Measurements from ENCODE around the gene NTM.

Gene NTM

DNA sequence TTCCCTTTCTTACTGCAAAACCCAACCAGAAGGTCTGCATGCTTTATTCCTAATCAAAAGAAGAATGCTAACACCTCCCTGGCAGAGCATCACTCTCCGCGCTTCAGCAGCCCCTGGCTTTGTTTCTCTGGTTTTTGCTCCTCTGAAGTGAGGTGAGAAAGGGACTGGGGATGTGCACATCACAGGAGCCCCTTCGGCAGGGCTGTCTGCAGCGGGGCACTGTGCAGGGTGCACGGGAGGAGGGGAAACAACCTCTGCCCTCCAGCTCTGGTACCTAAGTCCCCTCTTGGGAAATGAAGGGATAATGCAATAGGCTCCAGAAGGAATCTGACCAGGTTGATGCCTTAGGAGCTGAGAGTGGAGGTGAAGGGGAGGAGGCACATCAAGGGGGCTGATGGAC is 312.7 kb downstream of the NTM start:
- TF ChIP-seq, protein P1, sequence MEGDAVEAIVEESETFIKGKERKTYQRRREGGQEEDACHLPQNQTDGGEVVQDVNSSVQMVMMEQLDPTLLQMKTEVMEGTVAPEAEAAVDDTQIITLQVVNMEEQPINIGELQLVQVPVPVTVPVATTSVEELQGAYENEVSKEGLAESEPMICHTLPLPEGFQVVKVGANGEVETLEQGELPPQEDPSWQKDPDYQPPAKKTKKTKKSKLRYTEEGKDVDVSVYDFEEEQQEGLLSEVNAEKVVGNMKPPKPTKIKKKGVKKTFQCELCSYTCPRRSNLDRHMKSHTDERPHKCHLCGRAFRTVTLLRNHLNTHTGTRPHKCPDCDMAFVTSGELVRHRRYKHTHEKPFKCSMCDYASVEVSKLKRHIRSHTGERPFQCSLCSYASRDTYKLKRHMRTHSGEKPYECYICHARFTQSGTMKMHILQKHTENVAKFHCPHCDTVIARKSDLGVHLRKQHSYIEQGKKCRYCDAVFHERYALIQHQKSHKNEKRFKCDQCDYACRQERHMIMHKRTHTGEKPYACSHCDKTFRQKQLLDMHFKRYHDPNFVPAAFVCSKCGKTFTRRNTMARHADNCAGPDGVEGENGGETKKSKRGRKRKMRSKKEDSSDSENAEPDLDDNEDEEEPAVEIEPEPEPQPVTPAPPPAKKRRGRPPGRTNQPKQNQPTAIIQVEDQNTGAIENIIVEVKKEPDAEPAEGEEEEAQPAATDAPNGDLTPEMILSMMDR (IDR thresholded peaks at IDR 0.05; ENCODE audit: low read depth, low read length) = no peak
- no peak overlapping the region for H3K4me3 ChIP-seq (ENCODE audit: low read depth, low read length)

DNA sequence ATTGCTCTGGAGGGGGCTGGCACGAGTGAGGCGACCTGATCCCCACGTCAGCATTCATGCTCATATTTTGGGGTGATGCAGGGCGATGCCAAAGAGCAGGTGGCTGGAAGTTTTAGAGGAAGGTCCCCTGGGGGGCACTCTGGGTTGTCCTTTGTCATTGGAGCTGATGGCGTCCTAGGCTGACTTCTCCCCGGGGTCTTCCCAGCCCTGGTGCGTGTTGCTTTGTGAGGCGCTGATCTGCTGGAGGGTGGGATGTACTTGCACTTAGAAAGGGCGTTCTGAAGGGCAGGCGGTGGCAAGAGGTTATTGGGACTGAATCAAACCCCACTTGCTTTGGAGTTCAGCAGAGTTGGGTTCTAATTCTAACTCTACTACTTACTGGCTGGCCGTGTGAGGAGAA is 313.3 kb downstream of the NTM start:
- TF ChIP-seq, protein P1 (IDR thresholded peaks at IDR 0.05; ENCODE audit: low read depth, low read length) = no peak

DNA sequence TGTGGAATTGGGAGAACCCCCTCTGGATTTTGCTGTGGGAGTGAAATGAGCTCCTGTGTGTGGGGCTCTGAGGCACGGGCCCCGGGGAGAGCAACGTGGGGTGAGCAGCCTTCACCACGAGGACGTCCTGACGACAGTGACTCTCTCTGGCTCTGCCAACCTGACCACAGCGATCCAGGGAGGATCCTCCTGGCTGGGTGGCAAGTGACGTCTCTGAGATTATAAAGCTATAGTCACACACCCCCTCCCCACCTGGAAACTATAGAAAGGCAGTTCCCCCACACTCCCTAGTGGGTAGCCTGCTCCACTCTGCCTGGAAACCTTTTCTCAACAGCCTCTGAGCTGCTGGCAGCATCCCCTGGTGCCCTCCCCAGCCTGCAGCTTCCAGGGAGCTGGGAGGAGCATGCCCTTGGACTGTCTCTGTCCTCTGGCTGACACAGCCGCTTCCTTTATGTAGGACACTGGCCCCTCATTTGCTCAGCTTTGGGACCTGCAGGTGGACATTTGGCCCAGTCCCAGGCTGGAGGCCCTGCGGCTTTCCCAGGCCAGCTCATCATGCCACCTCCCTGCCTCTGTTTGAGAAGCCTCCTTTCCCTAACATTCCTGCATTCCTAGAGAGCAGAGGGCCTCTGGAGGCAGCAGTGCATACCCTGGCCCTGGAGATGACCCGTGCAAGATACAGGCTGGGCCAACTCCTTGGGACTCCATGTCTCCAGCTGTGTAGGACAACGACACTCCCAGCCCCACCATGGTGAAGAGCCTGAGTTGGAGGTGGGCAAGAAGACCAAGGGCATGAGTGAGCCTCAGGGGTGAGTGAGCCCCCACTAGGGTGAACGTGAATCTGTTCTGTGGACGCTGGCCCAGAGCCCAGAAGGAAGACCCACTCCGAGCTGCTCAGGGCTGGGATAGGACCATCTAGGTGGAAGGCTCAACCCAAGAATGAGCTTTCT is 314.0 kb downstream of the NTM start:
- TF ChIP-seq, protein P1 (IDR thresholded peaks at IDR 0.05; ENCODE audit: low read depth, low read length) = no peak
- H3K4me3 ChIP-seq (ENCODE audit: low read depth, low read length) = no peak overlapping the region

More for the DNA sequence above, 313.3 kb downstream of the NTM start:
- no peak overlapping the region for H3K4me3 ChIP-seq (ENCODE audit: low read depth, low read length)

DNA sequence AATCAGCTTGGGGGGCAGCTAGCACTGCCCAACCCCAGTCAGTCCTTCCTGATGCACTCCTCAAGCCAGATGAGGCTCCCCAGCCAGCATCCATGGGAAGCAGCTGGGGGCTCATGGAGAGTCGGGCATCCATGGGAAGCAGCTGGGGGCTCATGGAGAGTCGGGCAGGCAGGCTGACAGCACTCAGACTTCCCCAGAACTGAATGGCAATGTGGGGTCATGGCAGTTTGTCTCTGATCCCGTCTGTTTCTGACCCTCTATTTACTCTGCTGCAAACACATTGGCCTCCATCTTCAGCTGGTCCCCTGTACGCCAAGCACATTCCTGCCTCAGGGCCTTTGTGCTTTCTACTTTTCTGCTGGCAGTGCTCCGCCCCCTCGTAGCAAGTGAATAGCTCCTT is 314.8 kb downstream of the NTM start:
- TF ChIP-seq, protein P1 (IDR thresholded peaks at IDR 0.05; ENCODE audit: low read depth, low read length) = no peak
- H3K4me3 ChIP-seq (ENCODE audit: low read depth, low read length) = no peak overlapping the region

DNA sequence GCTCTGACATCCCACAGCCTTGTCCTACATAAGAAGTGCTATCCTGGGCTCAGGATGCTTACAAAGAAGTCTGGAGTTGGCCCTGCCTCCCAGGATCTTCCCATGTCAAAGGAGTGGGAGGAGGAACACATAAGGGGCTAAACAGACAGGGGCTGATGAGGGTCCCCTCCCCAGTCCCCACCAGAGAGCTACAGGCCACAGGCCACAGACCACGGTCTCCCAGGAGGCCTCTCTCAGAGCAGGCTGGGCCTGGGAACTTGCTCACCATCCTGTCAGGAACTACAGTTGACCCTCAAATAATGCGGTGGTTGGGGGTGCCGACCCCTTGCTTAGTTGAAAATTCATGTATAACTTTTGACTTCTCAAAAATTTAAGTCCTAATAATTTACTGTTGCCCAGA is 315.5 kb downstream of the NTM start:
- TF ChIP-seq, protein P1 (IDR thresholded peaks at IDR 0.05; ENCODE audit: low read depth, low read length) = no peak
- no peak overlapping the region for H3K4me3 ChIP-seq (ENCODE audit: low read depth, low read length)

DNA sequence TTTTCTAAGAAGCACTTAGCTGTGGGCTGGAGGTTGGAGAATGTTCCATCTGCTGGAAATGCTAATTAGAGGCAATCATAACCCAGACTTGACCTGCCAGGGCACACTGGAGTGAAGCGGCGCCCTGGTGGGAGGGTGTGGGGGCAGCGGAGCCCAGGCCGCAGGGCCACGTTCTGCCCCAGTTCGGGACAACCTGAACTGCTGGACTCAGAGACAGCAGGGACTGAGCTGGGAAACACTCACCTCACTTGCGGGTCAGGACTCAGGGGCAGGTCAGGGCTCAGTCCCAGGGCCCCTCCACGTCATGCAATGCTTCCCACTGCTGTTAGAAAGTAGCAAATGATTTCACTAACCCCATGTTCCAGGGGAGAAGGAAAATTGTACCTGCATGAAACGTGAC is 316.4 kb downstream of the NTM start:
- TF ChIP-seq, protein P1 (IDR thresholded peaks at IDR 0.05; ENCODE audit: low read depth, low read length) = no peak
- no peak overlapping the region for H3K4me3 ChIP-seq (ENCODE audit: low read depth, low read length)

DNA sequence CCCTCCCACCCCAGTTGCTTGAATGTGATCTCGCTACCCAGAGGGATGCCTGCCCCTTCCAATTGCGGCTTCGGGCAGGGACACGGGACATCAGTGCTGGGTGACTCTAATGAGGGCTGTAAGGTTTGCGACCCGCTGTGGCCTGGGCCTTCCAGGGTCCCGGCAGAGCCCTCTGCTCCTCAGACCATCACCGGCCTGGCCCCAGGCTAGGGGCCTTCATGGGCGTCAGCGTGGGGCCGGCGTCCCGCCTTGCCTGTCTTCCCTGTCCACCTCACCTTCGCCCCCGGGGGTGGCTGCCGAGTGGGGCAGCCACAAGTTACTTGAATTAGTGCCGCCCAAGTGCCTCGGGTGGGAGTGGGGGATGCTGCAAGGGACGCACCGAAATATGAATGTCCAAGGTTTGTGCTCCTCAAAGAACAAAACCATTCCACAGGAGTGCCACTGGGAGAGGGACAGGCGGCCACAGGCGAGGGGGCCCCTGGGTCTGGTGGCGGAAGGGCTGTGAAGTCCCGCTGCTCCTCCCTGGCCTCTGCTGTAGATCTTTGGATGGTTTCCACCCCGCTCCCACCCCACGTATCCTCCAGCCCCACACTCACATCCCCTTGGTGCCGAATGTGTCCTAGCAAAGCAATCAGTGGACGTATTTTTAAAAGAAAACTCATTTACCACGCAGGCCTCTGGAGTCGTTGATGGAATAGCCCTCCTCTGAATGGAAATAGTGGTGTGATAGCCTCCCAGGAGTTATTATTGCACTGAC is 317.1 kb downstream of the NTM start:
- no peak overlapping the region for H3K4me3 ChIP-seq (ENCODE audit: low read depth, low read length)
- TF ChIP-seq, protein P1 (IDR thresholded peaks at IDR 0.05; ENCODE audit: low read depth, low read length) = no peak
